H1 (cell line): ENCODE results near the gene PROSER3. TPM values are rescaled to one million over a fixed set of nuclear protein-coding genes. Genes with fewer than 3 reads are reported as not detected.

ENCODE experiments used
- CTCF ChIA-PET: fragments of 300-600 bp; sonication (Branson Sonifier 250); formaldehyde crosslinking; loops from one replicate; lab custom pipeline; 2021; ENCODE audit not compliant: partially characterized antibody; lab: Charles Lee
- POLR2A ChIA-PET: fragments of 300-600 bp; sonication (Branson Sonifier 250); formaldehyde crosslinking; loops from one replicate; lab custom pipeline; 2021; ENCODE audit warnings: inconsistent platforms; ENCODE audit not compliant: partially characterized antibody; lab: Charles Lee
- DNase-seq, 2 experiments: peaks; one replicate each; pipeline versions ENCODE4 v3.0.0 to v3.0.0-alpha.2; 2010 to 2022; ENCODE audit warnings: low spot score in 2 of 2, low read depth in 1 of 2, mixed read lengths in 1 of 2
- FAIRE-seq: peaks from 2 replicates; lab custom pipeline; 2011; peaks lifted over from hg19 to GRCh38; lab: Jason Lieb, UNC
- H2AFZ ChIP-seq: 2 replicates; pipeline ENCODE4 v1.8.1; 2012; ENCODE audit warnings: low read length, inconsistent platforms
- H2AK5ac ChIP-seq: 2 replicates; pipeline ENCODE4 v1.6.1; 2013; ENCODE audit warnings: low read depth, low read length
- H2BK120ac ChIP-seq: replicated peaks from 2 replicates; pipeline ENCODE3; 2013; ENCODE audit warnings: low read depth, low read length, inconsistent platforms
- H2BK12ac ChIP-seq: 2 replicates; pipeline ENCODE4 v1.6.1; 2013; ENCODE audit warnings: low read depth, low read length
- H2BK15ac ChIP-seq: 2 replicates; pipeline ENCODE4 v1.6.1; 2013; ENCODE audit warnings: low read length
- H2BK20ac ChIP-seq: 2 replicates; pipeline ENCODE4 v1.6.1; 2013; ENCODE audit warnings: low read length
- H2BK5ac ChIP-seq: 2 replicates; pipeline ENCODE4 v1.6.1; 2013; ENCODE audit warnings: low read depth, low read length
- H3K14ac ChIP-seq: 2 replicates; pipeline ENCODE4 v1.6.1; 2013; ENCODE audit warnings: inconsistent platforms; ENCODE audit not compliant: insufficient read length
- H3K18ac ChIP-seq: 2 replicates; pipeline ENCODE4 v1.6.1; 2013; ENCODE audit warnings: low read length; ENCODE audit errors: extremely low read depth
- H3K23ac ChIP-seq: 2 replicates; pipeline ENCODE4 v1.6.1; 2013; ENCODE audit warnings: inconsistent platforms; ENCODE audit not compliant: insufficient read length
- H3K23me2 ChIP-seq: 2 replicates; pipeline ENCODE4 v1.6.1; 2013; ENCODE audit warnings: low read depth, low read length
- H3K27ac ChIP-seq: 2 replicates; pipeline ENCODE4 v1.6.1; 2011; ENCODE audit warnings: low read depth, low read length, inconsistent platforms
- H3K27me3 ChIP-seq, 4 experiments: replicated peaks in 1 of 4; 1 replicate in 1 of 4; 2 replicates in 3 of 4; pipeline versions ENCODE4 v1.6.1 to v1.8.1; 2011 to 2013; ENCODE audit warnings: low read length in 3 of 4, mild to moderate bottlenecking in 3 of 4, inconsistent platforms in 2 of 4, mixed read lengths in 2 of 4, moderate library complexity in 1 of 4; ENCODE audit not compliant: control insufficient read depth in 3 of 4, insufficient read depth in 3 of 4; ENCODE audit errors: extremely low read depth in 1 of 4
- H3K36me3 ChIP-seq, 4 experiments: 2 replicates each; pipeline versions ENCODE4 v1.6.1 to v1.8.1; 2011 to 2013; ENCODE audit warnings: mild to moderate bottlenecking in 4 of 4, low read length in 3 of 4, moderate library complexity in 2 of 4, control low read depth in 1 of 4, inconsistent platforms in 1 of 4; ENCODE audit not compliant: insufficient read depth in 4 of 4, control insufficient read depth in 2 of 4
- H3K4ac ChIP-seq: replicated peaks from 2 replicates; pipeline ENCODE3; 2013; ENCODE audit warnings: low read length, low read depth, mixed read lengths, inconsistent platforms; ENCODE audit not compliant: insufficient read length
- H3K4me1 ChIP-seq, 4 experiments: replicated peaks in 1 of 4; 1 replicate in 1 of 4; 2 replicates in 3 of 4; pipeline versions ENCODE4 v1.6.1 to v1.8.1; 2011 to 2013; ENCODE audit warnings: low read length in 3 of 4, inconsistent platforms in 2 of 4, mixed read lengths in 1 of 4; ENCODE audit not compliant: insufficient read depth in 4 of 4, control insufficient read depth in 3 of 4
- H3K4me2 ChIP-seq, 2 experiments: 2 replicates each; pipeline versions ENCODE4 v1.6.1 to v1.8.1; 2011 to 2013; ENCODE audit warnings: low read depth in 2 of 2, low read length in 2 of 2, control low read depth in 1 of 2, inconsistent platforms in 1 of 2, mild to moderate bottlenecking in 1 of 2; ENCODE audit not compliant: insufficient read depth in 1 of 2
- H3K4me3 ChIP-seq, 4 experiments: fragments of 200-600, 300-600 bp in 1 of 4; sonication (generic), shearing (Covaris generic), sonication (Bioruptor Twin) in 1 of 4; 2 replicates each; pipeline versions ENCODE4 v1.5.1 to v1.8.1; 2011 to 2016; ENCODE audit warnings: low read length in 4 of 4, low read depth in 3 of 4, control low read depth in 2 of 4, inconsistent platforms in 2 of 4, mild to moderate bottlenecking in 2 of 4, mixed read lengths in 1 of 4, moderate library complexity in 1 of 4; ENCODE audit not compliant: insufficient read depth in 2 of 4; ENCODE audit errors: extremely low read depth in 1 of 4
- H3K56ac ChIP-seq: replicated peaks from 2 replicates; pipeline ENCODE3; 2013; ENCODE audit warnings: low read depth, mild to moderate bottlenecking, mixed read lengths, low read length, inconsistent platforms; ENCODE audit not compliant: insufficient read length
- H3K79me1 ChIP-seq: 2 replicates; pipeline ENCODE4 v1.6.1; 2013; ENCODE audit warnings: low read depth, low read length, control low read depth
- H3K79me2 ChIP-seq, 2 experiments: 2 replicates each; pipeline versions ENCODE4 v1.6.1 to v1.8.1; 2012 to 2013; ENCODE audit warnings: low read length in 2 of 2, mild to moderate bottlenecking in 2 of 2, inconsistent platforms in 1 of 2; ENCODE audit not compliant: insufficient read depth in 2 of 2, control insufficient read depth in 1 of 2
- H3K9ac ChIP-seq, 4 experiments: replicated peaks in 1 of 4; 1 replicate in 1 of 4; 2 replicates in 3 of 4; pipeline versions ENCODE4 v1.6.1 to v1.8.1; 2011 to 2013; ENCODE audit warnings: low read depth in 3 of 4, low read length in 3 of 4, control low read depth in 2 of 4, mild to moderate bottlenecking in 2 of 4, moderate library complexity in 2 of 4, inconsistent platforms in 1 of 4; ENCODE audit errors: extremely low read depth in 1 of 4
- H3K9me3 ChIP-seq, 2 experiments: 2 replicates each; pipeline versions ENCODE4 v1.6.1 to v1.8.1; 2012 to 2013; ENCODE audit warnings: mild to moderate bottlenecking in 2 of 2, moderate library complexity in 2 of 2, control low read depth in 1 of 2, inconsistent platforms in 1 of 2, low read depth in 1 of 2, low read length in 1 of 2, mixed read lengths in 1 of 2; ENCODE audit not compliant: insufficient read depth in 2 of 2
- H4K20me1 ChIP-seq, 2 experiments: replicated peaks in 1 of 2; 2 replicates each; pipeline versions ENCODE3 to v1.8.1; 2011 to 2013; ENCODE audit warnings: inconsistent platforms in 2 of 2, low read length in 2 of 2, mild to moderate bottlenecking in 1 of 2; ENCODE audit not compliant: insufficient read depth in 2 of 2, control insufficient read depth in 1 of 2
- H4K5ac ChIP-seq: 2 replicates; pipeline ENCODE4 v1.6.1; 2013; ENCODE audit warnings: low read length, low read depth, mixed read lengths, inconsistent platforms; ENCODE audit not compliant: insufficient read length
- H4K8ac ChIP-seq: 2 replicates; pipeline ENCODE4 v1.8.0; 2013; ENCODE audit warnings: mild to moderate bottlenecking, moderate library complexity, low read length, inconsistent platforms; ENCODE audit not compliant: insufficient read depth; ENCODE audit errors: extremely low read depth
- H4K91ac ChIP-seq: replicated peaks from 2 replicates; pipeline ENCODE3; 2013; ENCODE audit warnings: low read length, mixed read lengths, inconsistent platforms; ENCODE audit not compliant: insufficient read length
- ATF3 ChIP-seq: IDR thresholded peaks from 2 replicates; pipeline ENCODE4 v1.6.1; 2011; ENCODE audit warnings: low read depth, mild to moderate bottlenecking, low read length; ENCODE audit not compliant: insufficient read depth
- BRCA1 ChIP-seq: IDR thresholded peaks from 2 replicates; pipeline ENCODE4 v1.6.1; 2012; ENCODE audit warnings: low read depth, low read length, improper control_type of control experiment
- KDM4A ChIP-seq: IDR thresholded peaks from one replicate; pipeline ENCODE4 v1.7.1; 2012; ENCODE audit warnings: low read depth, mild to moderate bottlenecking, moderate library complexity, low read length, inconsistent platforms; ENCODE audit not compliant: severe bottlenecking
- MAFK ChIP-seq: IDR thresholded peaks from 2 replicates; pipeline ENCODE4 v1.6.1; 2012; ENCODE audit warnings: low read depth, mild to moderate bottlenecking, improper control_type of control experiment, low read length
- SIN3A ChIP-seq, 2 experiments: IDR thresholded peaks in 1 of 2; conservative IDR thresholded peaks in 1 of 2; 2 replicates each; pipeline ENCODE4 v1.6.1; 2011 to 2012; ENCODE audit warnings: low read length in 2 of 2, improper control_type of control experiment in 1 of 2, low read depth in 1 of 2, mild to moderate bottlenecking in 1 of 2
- SP2 ChIP-seq: IDR thresholded peaks from 2 replicates; pipeline ENCODE4 v1.6.1; 2012; ENCODE audit warnings: mild to moderate bottlenecking, low read length, inconsistent platforms
- SUZ12 ChIP-seq: fragments of 200-600 bp; sonication (generic); IDR thresholded peaks from 2 replicates; pipeline ENCODE4 v1.6.1; 2012; ENCODE audit warnings: mild to moderate bottlenecking, inconsistent platforms, low read length, moderate library complexity, mixed read lengths
- WGBS, 2 experiments: shearing (Covaris generic) in 1 of 2; methylation state at CpG; one replicate each; pipeline versions ENCODE4 v1.1.6 to v1.1.7; 2013 to 2015; ENCODE audit warnings: low lambda C conversion rate in 2 of 2, mixed read lengths in 2 of 2, inconsistent platforms in 1 of 2, low coverage in 1 of 2, missing lambda C conversion rate in 1 of 2; ENCODE audit not compliant: insufficient replicate concordance in 2 of 2, insufficient coverage in 1 of 2, insufficient read length in 1 of 2; ENCODE audit errors: extremely low coverage in 1 of 2, missing lambda C conversion rate in 1 of 2; 5-methylcytosine and 5-hydroxymethylcytosine counted together
- polyA plus RNA-seq, 7 experiments: library from polyadenylated mRNA; depleted of rRNA in 3 of 7; stranded (reverse) in 5 of 7; unstranded in 2 of 7; fragments of >200 nt in 5 of 7; fragments of 200-250 nt in 2 of 7; gene quantifications; 1 replicate in 5 of 7; 2 replicates in 1 of 7; 4 replicates in 1 of 7; pipeline versions ENCODE4 v1.2.1 to v1.2.3, GENCODE V29; 2011 to 2013; ENCODE audit warnings: missing spikeins in 2 of 7, mixed read lengths in 2 of 7
- total RNA-seq: library from RNA; stranded (reverse); fragmentation: NEBNext Ultra II Directional; extraction: Animal tissue kit (Norgen Biotek cat#: 25700); gene quantifications from 2 replicates; pipeline ENCODE4 v1.2.1, GENCODE V29; 2021
- TF ChIP-seq, protein P1 (sequence below): IDR thresholded peaks from 2 replicates; pipeline ENCODE4 v1.6.1; 2012; ENCODE audit warnings: inconsistent platforms

PROSER3 gene
- total and polyA plus RNA-seq, 2 of the 8 experiments (the other 6 are each of a cell fraction or from before 2014, with no cell fraction given) = 17.8 to 28.9 TPM

DNA sequence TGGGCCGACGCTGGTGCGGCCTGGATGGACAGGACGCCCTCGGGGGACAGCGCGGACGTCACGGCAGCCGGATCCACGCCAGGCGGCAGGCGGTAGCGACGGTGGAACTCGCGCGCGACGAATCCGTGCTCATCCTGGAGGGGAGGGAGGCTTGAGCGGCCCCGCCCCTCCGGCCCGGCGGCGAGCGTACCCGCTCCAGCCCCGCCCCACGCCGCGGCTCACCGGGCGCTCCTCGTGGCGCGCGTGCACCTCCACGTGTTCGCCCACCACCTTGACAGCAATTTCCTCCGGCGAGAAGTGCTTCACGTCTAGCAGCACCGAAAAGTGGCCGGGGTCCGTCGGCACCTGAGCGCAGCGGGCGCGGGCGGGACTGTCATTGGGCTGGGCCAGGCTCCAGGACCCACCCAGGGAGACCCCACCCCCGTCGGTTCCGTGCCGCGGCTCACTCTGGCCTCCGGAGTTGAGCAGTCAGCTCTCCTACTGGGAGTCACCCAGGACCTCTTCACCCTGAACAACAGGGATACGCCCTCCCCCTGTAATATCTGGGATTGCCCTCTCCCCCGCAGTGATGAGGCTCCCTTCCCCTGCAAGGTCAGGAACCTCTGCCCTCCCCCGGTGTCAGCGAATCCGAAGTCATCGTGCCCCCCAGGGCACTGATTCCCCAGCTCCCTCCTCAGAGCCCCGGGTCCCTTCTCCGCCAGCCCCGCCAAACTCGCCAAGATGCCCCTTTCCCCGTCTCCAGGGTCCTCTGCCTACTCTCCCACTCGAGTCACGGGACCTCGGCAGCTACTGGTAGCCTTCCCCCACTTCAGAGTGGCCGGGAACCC is 2.2 kb upstream of the PROSER3 start:
- Histone ChIP-seq H4K5ac (peak overlapping the region; percentile 39), H2BK5ac (no peak overlapping the region), H3K9ac (peak overlapping the region in 1 of 4 experiments; percentile 50; a peak in 1 of 7 replicates), H2AFZ (peak overlapping the region; percentile 46; the same call in 1 of the 2 replicates), H3K4ac (no peak overlapping the region), H4K91ac (peak overlapping the region; percentile 87), H3K9me3 (no peaks in the 10 kb centered on the region), H2BK15ac (no peak overlapping the region), H3K79me1 (peaks cover 4% of the 10 kb centered on the region), H3K23me2 (peaks cover 16% of the 10 kb centered on the region; the same call in 1 of the 2 replicates), H4K20me1 (peaks cover 0 to 4% of the 10 kb centered on the region in 2 experiments), H3K14ac (no peak overlapping the region), H2BK12ac (no peak overlapping the region), H3K4me2 (peak overlapping the region; percentile 95 to 98), H3K36me3 (peaks cover 0 to 5% (median 0%) of the 10 kb centered on the region in 4 experiments; a peak in 2 of 8 replicates), H3K79me2 (peaks cover 0 to 6% of the 10 kb centered on the region in 2 experiments; a peak in 2 of 4 replicates), H3K56ac (no peak overlapping the region), H4K8ac (peak overlapping the region; percentile 32), H2BK120ac (no peak overlapping the region), H3K27me3 (peaks cover 0 to 17% (median 11%) of the 10 kb centered on the region in 4 experiments; a peak in 5 of 7 replicates), H3K27ac (no peak overlapping the region), H3K18ac (peak overlapping the region; percentile 83), H3K4me1 (peaks cover 0 to 18% (median 11%) of the 10 kb centered on the region in 4 experiments; a peak in 5 of 7 replicates), H2AK5ac (no peak overlapping the region), H3K23ac (no peak overlapping the region), H2BK20ac (no peak overlapping the region), H3K4me3 (peak overlapping the region; percentile 51 to 98 (median 75))
- ChIA-PET CTCF (interaction anchor here (0.6 to 2.0 kb wide), 3 partner anchors 12 to 145 kb away, joined by 3 to 9 read pairs (median 4); no protein-coding TSS in a partner anchor), POLR2A (interaction anchor here (0.6 to 2.6 kb wide), 10 partner anchors 8 to 101 kb away, joined by 3 to 23 read pairs (median 6); partner anchors contain the start of genes KIRREL2, LIN37, PSENEN and U2AF1L4)
- FAIRE-seq (no peak), DNase-seq (no peak)
- WGBS, 2 experiments = 4% methylated on average over 49 of the region's 74 CpGs; no CpG with 5 or more reads in 1 of the 2 experiments
- TF ChIP-seq KDM4A (peak; percentile 78), SIN3A (conservative IDR thresholded peaks at IDR 0.05 in 1 of 2, IDR thresholded peaks at IDR 0.05 in 1 of 2; ENCODE audit: low read depth in 1 of 2, low read length in 2 of 2) (peak in 1 of 2 experiments; percentile 30; a peak in 1 of 4 replicates), ATF3 (no peak), MAFK (no peak), BRCA1 (no peak), SUZ12 (peak; percentile 33; the same call in 1 of the 2 replicates), SP2 (no peak)
- TF ChIP-seq, protein P1, sequence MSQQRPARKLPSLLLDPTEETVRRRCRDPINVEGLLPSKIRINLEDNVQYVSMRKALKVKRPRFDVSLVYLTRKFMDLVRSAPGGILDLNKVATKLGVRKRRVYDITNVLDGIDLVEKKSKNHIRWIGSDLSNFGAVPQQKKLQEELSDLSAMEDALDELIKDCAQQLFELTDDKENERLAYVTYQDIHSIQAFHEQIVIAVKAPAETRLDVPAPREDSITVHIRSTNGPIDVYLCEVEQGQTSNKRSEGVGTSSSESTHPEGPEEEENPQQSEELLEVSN = peak; percentile 55; the same call in 1 of the 2 replicates
